GM18499 (cell line): Measurements from ENCODE around the gene DOCK4.

ENCODE experiments used
- ATAC-seq: cut with Tn5 transposase; IDR thresholded peaks from one replicate; pipeline ENCODE4 v1.9.1; 2021; ENCODE audit warnings: moderate number of reproducible peaks; ENCODE audit not compliant: insufficient read depth, unreplicated experiment

DOCK4 gene

GRCh38 chr7:112162784-112163506 is 43.3 kb downstream of the DOCK4 start:
- no peak for ATAC-seq

GRCh38 chr7:112162142-112162766 is 43.9 kb downstream of the DOCK4 start:
- ATAC-seq: no peak

GRCh38 chr7:112161253-112162141 is 44.7 kb downstream of the DOCK4 start:
- ATAC-seq: no peak

GRCh38 chr7:112160771-112161150 is 45.4 kb downstream of the DOCK4 start:
- no peak for ATAC-seq

- no peak for ATAC-seq
These were observed 45.9 kb downstream of the DOCK4 start for GRCh38 chr7:112160130-112160770.

- ATAC-seq: no peak
These were observed 46.8 kb downstream of the DOCK4 start for GRCh38 chr7:112159351-112159750.

GRCh38 chr7:112157072-112157471 is 49.1 kb downstream of the DOCK4 start:
- ATAC-seq: no peak

- no peak for ATAC-seq
These were observed 49.8 kb downstream of the DOCK4 start for GRCh38 chr7:112156412-112156811.

GRCh38 chr7:112154690-112155089 is 51.5 kb downstream of the DOCK4 start:
- ATAC-seq: no peak

- no peak for ATAC-seq
These were observed 54.0 kb downstream of the DOCK4 start for GRCh38 chr7:112152186-112152585.

GRCh38 chr7:112150823-112151641 is 55.2 kb downstream of the DOCK4 start:
- ATAC-seq: no peak

GRCh38 chr7:112149734-112150133 is 56.5 kb downstream of the DOCK4 start:
- ATAC-seq: no peak

GRCh38 chr7:112147793-112148361 is 58.3 kb downstream of the DOCK4 start:
- no peak for ATAC-seq

- no peak for ATAC-seq
These were observed 61.0 kb downstream of the DOCK4 start for GRCh38 chr7:112145206-112145605.

- ATAC-seq: no peak
These were observed 61.7 kb downstream of the DOCK4 start for GRCh38 chr7:112144284-112145059.

- no peak for ATAC-seq
These were observed 62.6 kb downstream of the DOCK4 start for GRCh38 chr7:112143582-112143981.

GRCh38 chr7:112143136-112143535 is 63.1 kb downstream of the DOCK4 start:
- no peak for ATAC-seq

GRCh38 chr7:112140600-112140999 is 65.6 kb downstream of the DOCK4 start:
- ATAC-seq: no peak

GRCh38 chr7:112138938-112139337 is 67.3 kb downstream of the DOCK4 start:
- ATAC-seq: no peak
